ENCODE data around the gene TMEM203. TPM values are rescaled to one million over a fixed set of nuclear protein-coding genes. Genes with fewer than 3 reads are reported as not detected.

The TMEM203 gene
- total RNA-seq, 2 donors from 2014 or later: 19.3 to 27.3 TPM

DNA sequence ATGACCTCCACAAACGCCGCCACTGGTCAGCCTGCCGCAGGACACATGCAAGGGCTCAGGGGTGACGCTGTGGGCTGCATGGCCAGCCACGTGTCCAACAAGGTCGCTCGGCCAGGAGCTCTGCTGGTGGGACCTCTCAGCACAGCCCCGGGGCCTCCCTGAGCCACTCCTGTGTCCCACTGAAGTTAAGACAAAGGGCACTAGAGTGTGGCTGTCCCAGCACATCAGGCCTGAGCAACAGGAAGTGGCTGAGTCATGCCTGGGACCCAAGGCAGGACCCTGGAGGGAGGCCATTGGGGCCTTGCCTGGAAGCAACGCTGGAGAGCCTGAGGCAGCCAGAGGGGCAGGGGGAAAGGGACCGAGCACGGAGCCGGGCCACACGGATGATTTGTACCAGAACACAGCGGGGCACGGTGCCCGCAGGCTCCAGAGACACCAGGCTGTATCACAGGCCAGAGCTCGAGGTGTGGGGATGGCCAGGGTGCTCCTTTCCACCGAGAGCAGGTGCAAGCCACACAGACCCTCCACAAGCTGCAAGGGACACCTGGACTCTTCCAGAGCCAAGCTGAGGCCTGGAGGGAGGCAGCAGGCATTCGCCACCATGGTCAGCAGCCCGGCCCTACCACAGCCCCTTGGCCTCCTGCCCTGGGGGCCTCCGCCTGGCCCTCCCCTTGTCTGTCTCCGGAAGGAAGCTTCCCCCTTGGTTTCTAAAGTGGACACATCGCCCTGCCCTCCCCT is 27.1 kb downstream of the TMEM203 start:
- H3K9me3 Mint-ChIP-seq: no peaks in the 10 kb centered on the region
- H3K4me3 Mint-ChIP-seq: no peak overlapping the region
- no peak for ATAC-seq (replicated peaks)
- H3K27ac Mint-ChIP-seq: no peak overlapping the region
- H3K36me3 Mint-ChIP-seq (ENCODE audit: low read depth): peaks cover 19% of the 10 kb centered on the region
- no peaks in the 10 kb centered on the region for H3K27me3 Mint-ChIP-seq
- H3K4me1 Mint-ChIP-seq: no peaks in the 10 kb centered on the region

DNA sequence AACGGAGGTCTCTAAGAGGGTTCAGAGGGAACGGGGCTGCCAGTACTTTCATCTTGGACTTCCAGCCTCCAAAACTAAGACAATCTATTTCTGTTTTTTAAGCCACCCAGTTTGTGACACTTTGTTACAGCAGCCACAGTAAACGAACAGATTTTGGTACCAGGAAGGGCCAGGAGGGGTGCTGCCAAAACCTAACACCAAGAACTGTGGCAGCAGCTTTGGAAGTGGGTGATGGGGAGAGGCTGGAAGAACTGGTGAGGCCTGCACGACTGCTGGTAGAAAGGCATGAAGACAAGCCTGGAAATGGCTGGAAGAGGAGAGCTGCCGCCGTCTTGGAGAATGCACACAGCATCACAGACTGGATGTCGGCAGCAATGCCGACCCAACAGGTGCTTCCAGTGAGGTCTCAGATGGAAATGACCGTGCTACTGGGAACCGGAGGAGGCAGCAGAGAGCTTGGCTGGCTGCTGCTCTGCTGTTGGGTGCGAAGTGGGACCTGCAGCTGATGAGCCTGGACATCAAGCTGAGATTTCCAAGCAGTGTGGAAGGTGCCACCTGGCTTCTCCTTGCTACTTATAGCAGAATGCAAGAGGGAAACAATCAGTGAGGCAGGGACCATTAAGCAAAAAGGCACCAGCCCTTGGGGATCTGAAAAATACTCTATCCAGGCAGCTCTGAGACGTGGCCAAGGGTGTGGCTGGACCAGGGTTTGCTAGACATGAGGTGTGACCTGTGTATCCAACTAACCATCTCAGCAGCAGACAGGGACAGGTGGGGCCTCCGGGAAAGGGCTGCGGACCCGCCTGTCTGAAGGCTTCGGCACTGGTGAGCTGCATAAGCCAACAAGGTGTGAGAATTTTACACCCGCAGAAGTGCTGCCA is 28.9 kb downstream of the TMEM203 start:
- no peaks in the 10 kb centered on the region for H3K9me3 Mint-ChIP-seq
- peaks cover 3% of the 10 kb centered on the region for H3K36me3 Mint-ChIP-seq (ENCODE audit: low read depth)
- peak; percentile 47 for ATAC-seq (replicated peaks)
- no peaks in the 10 kb centered on the region for H3K4me1 Mint-ChIP-seq
- no peak overlapping the region for H3K27ac Mint-ChIP-seq
- H3K4me3 Mint-ChIP-seq: no peak overlapping the region
- H3K27me3 Mint-ChIP-seq: no peaks in the 10 kb centered on the region

DNA sequence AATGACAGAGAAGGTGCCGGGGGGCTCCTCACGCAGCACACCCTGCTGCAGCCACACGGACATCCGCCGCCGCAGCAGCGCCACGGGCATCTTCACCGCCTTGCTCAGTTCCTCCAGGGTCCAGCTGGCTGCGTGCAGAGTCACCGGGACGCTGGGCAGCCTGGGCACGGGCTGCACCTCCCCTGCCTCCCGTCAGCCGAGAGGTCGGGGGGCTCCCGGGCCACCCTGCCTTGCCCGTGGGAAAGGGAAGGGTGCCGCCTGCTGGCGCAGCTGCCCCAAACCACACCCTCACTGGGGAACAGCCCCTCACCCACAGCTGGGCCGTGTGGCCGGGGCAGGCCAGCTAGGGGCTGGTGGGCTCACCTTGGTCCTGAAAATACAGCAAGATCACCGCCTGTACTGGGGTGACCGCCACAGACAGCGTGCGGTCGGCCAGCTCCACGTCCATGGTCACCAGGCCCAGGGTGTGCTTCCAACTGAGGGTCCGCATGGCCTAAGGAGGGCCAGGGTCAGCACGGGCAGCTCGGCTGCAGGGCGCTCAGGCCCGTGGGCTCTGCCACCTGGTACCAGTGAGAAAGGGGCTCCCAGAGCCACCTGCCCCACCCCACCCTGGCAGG is 30.0 kb downstream of the TMEM203 start:
- no peaks in the 10 kb centered on the region for H3K36me3 Mint-ChIP-seq (ENCODE audit: low read depth)
- no peak for ATAC-seq (replicated peaks)
- no peaks in the 10 kb centered on the region for H3K9me3 Mint-ChIP-seq
- no peaks in the 10 kb centered on the region for H3K4me1 Mint-ChIP-seq
- H3K4me3 Mint-ChIP-seq: no peak overlapping the region
- H3K27me3 Mint-ChIP-seq: peaks cover 2% of the 10 kb centered on the region
- H3K27ac Mint-ChIP-seq: no peak overlapping the region

DNA sequence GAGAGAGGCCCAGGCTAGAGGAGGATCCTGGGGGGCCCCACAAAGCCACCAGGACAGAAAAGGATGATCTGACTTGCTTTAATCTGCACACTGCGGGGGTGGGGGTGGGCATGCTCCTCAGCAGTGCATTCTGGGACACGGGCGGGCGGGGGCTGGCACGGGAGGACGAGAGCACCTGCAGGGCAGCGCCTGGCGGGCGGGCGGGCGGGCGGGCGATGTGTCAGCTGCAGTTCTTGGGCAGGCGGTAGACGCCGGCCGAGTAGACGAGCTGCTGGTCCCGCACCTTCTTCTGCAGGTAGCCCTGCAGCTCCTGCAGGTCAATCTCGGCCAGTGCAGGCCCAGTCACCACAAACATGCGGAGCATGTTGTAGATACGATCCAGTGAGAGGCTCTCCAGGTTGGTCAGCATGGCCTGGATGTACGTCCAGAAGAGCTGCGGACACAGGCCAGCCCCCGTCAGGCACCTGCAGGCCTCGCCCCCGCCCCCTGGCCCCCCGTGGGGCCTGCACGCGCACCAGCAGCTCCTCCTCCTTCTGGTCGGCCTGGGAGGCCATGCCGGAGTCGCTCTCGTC is 30.6 kb downstream of the TMEM203 start:
- Mint-ChIP-seq H3K27me3 (peaks cover 3% of the 10 kb centered on the region), H3K4me1 (no peaks in the 10 kb centered on the region), H3K36me3 (ENCODE audit: low read depth) (no peaks in the 10 kb centered on the region), H3K4me3 (no peak overlapping the region), H3K27ac (no peak overlapping the region), H3K9me3 (no peaks in the 10 kb centered on the region)
- no peak for ATAC-seq (replicated peaks)

DNA sequence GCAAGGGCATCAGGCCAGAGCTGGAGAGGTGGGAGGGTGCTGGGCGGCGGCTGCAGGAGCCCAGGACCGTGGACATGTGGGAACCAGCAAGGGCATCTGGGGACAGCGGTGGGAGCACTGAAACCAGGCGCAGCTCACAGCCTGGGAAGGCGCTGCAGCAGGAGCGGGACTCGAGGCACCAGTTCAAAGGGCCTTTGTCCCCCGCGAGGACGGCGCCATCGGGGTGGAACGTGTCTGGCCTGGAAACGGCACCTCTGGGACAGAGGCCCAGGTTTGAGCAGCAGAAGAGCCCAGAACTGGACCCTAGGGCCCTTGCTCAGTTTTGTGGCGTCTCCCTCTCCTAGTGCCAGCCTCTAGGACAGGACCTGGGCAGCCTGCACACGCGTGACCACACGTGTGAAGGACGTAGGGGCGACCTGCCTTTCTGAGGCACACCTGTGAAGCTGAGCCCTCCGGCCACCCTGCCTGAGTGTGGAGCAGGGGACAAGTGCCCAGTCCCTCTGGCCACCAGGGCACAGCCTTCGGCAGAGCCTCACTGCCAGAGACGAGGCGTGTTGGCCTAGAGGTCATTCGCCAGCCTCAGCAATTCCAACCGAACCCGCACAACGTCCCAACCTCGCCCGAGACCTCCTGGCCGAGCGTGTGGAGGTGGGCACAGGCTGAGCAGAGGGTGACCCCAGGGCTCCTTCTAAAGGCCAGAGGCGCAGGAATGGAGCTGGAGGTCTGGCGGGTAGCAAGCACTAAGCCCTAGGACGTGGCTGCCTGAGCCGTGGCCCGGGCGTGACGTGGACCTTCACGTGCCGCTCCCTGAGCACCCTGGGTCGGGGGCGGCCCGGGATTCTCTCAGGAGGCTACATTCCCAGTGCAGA is 31.4 kb downstream of the TMEM203 start:
- Mint-ChIP-seq H3K36me3 (ENCODE audit: low read depth) (no peaks in the 10 kb centered on the region), H3K27ac (no peak overlapping the region), H3K27me3 (peaks cover 3% of the 10 kb centered on the region), H3K4me1 (no peaks in the 10 kb centered on the region), H3K4me3 (no peak overlapping the region), H3K9me3 (no peaks in the 10 kb centered on the region)
- ATAC-seq (replicated peaks): no peak

DNA sequence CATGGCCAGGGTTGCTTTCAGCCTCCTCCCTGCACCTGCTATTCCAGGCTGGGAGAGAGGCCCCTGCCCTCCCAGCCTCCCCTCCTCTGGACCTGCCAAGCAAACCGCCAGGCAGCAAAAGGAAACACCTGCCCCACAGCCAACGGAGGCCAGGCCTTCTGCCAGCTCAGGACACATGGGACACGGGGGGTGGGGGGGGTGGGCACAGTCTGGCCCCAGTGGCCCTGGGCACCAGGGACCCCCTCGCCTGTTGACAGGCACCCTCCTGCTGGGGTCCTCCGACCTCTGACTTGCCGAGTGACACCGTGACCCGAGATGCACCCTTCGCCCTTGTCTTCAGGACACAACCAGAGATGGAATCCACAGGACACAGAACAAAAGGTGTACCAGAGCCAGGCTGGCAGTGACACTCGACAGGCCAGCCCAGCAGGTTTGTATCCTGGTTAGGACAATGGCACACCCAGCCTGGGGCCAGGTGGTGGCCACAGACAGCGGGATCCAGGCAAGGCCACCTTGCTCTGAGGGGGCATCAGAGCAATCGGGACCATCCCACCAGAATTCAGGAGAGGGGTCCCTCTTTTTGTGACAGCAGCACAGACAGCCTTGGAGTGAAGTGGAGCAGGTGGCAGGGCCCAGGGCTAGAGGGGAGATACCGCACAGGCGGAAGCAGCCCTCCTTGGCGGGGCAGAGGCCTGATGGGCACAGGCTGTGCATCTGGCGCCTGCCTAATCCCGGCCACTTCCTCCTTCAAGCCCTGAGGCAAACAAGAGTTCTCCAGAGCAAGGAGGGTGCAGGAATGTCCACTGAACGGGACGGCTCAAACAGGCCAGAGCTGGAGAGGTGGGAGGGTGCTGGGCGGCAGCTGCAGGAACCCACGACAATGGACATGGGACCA is 32.3 kb downstream of the TMEM203 start:
- ATAC-seq (replicated peaks): no peak
- H3K9me3 Mint-ChIP-seq: no peaks in the 10 kb centered on the region
- no peak overlapping the region for H3K4me3 Mint-ChIP-seq
- no peaks in the 10 kb centered on the region for H3K36me3 Mint-ChIP-seq (ENCODE audit: low read depth)
- no peaks in the 10 kb centered on the region for H3K4me1 Mint-ChIP-seq
- H3K27ac Mint-ChIP-seq: no peak overlapping the region
- H3K27me3 Mint-ChIP-seq: peaks cover 3% of the 10 kb centered on the region

DNA sequence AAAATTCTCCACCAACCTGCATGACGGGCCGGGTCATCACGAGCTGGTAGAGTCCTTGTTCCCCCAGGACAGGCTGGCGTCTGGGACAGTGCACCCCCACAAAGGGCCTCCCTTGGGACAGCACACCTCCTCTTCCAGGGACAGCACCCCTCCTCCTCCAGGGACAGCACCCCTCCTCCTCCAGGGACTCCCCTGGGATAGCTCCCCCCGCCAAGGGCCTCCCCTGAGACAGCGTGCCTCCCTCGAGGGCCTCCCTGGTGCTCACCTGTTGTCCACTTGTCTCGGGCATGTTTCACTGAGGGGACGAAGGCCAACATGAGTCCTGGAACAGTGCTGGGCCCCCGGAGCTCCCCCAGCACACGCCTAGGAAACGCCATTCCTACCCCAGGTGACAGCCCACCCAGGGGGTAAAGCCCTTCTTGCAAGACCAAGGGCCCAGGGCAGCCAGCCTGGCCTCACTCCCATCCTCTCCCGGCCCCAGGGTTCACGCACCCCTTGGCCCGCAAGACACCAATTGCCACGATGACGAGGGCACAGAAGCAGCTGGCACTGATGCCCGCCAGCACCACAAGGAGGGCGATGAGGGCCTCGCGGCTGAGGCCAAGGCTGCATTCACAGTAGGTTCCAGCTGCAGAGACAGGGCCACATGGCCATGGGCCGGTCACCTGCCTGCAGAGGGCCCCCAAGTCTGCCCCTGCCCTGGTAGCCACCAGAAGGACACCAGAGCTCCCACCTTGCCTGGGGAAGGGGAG is 34.1 kb downstream of the TMEM203 start:
- H3K36me3 Mint-ChIP-seq (ENCODE audit: low read depth): no peaks in the 10 kb centered on the region
- ATAC-seq (replicated peaks): no peak
- H3K4me3 Mint-ChIP-seq: no peak overlapping the region
- H3K27ac Mint-ChIP-seq: no peak overlapping the region
- H3K9me3 Mint-ChIP-seq: no peaks in the 10 kb centered on the region
- no peaks in the 10 kb centered on the region for H3K4me1 Mint-ChIP-seq
- peaks cover 7% of the 10 kb centered on the region for H3K27me3 Mint-ChIP-seq

DNA sequence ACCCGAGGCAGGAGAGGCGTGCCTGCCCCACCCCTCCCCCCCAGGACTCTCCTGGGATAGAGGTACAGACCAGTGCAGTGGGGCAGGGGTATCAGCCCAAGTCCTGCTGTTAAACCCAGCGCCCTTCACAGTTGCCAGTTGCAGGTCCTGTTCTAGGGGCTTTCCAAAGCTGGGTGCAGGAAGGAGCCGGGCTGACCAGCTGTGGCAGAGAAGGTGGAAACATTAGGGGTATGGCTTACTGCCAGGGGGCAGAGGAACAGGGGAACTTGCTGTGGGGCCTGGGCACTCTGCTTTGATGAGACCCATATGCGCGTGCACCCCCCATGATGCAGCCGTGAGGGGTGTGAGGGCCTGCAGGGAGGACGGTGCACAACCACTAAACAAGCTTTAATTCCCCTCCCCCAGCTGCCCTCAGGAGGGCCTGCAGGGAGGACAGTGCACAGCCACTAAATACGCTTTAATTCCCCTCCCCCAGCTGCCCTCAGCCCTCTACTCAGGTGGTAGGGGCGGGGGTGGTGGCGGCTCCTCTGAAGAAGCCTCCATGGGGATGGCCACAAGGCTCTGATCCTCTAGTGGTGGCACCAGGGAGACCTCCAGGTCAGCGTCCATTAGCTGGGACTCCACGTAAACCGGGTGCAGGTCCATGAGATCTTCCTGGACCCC is 34.8 kb downstream of the TMEM203 start:
- H3K4me3 Mint-ChIP-seq: no peak overlapping the region
- peaks cover 8% of the 10 kb centered on the region for H3K27me3 Mint-ChIP-seq
- H3K9me3 Mint-ChIP-seq: no peaks in the 10 kb centered on the region
- no peak for ATAC-seq (replicated peaks)
- H3K36me3 Mint-ChIP-seq (ENCODE audit: low read depth): no peaks in the 10 kb centered on the region
- no peaks in the 10 kb centered on the region for H3K4me1 Mint-ChIP-seq
- H3K27ac Mint-ChIP-seq: no peak overlapping the region

DNA sequence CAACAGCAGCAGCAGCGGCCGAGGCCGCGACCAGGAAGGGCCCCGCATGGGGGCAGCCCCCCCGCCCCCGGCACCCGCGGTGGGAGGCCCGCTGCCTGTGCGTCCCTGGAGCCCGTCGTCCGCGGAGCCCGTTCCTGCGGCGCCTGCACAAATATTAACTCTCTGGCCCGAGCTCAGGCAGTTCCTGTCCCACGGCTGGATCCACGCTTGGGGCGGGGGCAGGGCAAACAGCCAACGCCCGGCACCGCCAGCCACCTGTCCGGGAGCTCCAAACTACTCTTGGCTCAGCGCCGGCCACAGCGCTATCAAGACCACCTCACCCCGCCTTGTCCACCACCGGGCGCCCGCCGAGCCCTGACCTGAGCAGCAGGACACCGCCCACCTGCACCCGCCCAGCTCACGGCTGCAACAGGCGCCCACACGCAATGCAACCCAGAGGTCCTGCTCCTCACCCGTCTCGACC is 35.5 kb downstream of the TMEM203 start, which contains the start of gene LRRC26:
Gene LRRC26, minus strand, starts transcription at position 156 of the 463 bp plus-strand sequence. Its CDS starts 108 bp downstream, at position 48.
- Mint-ChIP-seq H3K4me1 (no peaks in the 10 kb centered on the region), H3K36me3 (ENCODE audit: low read depth) (no peaks in the 10 kb centered on the region), H3K27ac (no peak within 1 kb of the TSS), H3K4me3 (no peak within 1 kb of the TSS), H3K9me3 (no peaks in the 10 kb centered on the region), H3K27me3 (peaks cover 10% of the 10 kb centered on the region)
- ATAC-seq (replicated peaks): no peak

DNA sequence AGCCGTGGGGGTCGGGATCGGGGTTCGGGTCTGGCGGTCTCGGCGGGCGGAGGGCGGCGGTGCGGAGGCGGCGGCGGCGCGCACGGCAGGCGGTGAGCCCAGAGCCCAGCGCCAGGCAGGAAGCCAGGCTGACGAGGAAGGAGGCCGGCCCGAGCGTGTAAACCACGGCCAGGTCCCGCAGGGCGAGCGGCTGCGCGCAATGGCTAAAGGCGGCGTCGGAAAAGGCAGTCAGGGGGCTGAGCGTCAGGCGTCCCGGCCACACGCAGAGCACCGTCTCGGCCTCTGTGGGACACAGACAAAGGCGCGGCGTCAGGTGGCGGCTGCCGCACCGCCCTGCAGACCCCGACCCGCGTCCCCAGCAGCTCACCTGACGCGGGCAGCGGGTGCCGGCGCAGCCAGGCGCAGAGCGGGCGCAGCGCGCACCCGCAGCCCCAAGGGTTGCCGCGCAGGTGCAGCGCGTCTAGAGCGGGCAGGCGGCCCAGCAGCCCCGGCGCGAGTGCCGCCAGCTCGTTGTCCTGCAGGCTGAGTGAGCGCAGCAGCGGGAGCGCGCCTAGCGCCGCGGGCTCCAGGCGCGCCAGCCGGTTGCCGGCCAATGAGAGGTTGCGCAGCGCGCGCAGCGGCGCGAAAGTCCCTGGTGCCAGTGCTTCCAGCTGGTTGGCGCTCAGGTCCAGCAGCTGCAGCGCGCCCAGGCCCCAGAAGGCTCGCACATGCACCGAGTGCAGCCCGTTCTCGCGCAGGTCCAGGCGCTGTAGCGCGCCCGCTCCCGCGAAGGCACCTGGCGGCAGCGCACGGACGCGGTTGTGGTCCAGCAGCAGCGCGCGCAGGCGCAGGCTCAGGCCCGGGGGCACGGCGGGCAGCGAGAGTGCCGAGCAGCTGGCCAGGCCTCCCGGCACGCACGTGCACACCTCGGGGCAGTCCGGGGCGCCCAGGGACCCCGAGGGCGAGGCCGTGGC is 36.3 kb downstream of the TMEM203 start:
- Mint-ChIP-seq H3K4me1 (no peaks in the 10 kb centered on the region), H3K4me3 (no peak overlapping the region), H3K27me3 (peaks cover 10% of the 10 kb centered on the region), H3K9me3 (no peaks in the 10 kb centered on the region), H3K27ac (no peak overlapping the region), H3K36me3 (ENCODE audit: low read depth) (no peaks in the 10 kb centered on the region)
- ATAC-seq (replicated peaks): peak; percentile 14

DNA sequence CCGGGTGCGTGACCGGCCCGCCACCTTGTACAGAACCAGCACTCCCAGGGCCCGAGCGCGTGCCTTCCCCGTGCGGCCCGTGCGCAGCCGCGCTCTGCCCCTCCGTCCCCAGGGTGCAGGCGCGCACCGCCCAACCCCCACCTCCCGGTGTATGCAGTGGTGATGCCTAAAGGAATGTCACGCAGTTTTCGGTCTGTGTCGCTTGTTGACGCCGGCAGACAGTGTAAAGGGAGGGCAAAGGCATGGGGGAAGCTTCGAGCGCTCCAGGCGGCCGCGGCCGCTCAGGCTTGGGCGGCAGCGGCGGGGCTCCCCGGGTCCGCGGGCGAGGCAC is 36.9 kb downstream of the TMEM203 start:
- Mint-ChIP-seq H3K27me3 (peaks cover 10% of the 10 kb centered on the region), H3K4me1 (no peaks in the 10 kb centered on the region), H3K27ac (no peak overlapping the region), H3K4me3 (no peak overlapping the region), H3K36me3 (ENCODE audit: low read depth) (no peaks in the 10 kb centered on the region), H3K9me3 (no peaks in the 10 kb centered on the region)
- peak; percentile 9 for ATAC-seq (replicated peaks)
